ENCODE data around the gene PDE11A.

DNA sequence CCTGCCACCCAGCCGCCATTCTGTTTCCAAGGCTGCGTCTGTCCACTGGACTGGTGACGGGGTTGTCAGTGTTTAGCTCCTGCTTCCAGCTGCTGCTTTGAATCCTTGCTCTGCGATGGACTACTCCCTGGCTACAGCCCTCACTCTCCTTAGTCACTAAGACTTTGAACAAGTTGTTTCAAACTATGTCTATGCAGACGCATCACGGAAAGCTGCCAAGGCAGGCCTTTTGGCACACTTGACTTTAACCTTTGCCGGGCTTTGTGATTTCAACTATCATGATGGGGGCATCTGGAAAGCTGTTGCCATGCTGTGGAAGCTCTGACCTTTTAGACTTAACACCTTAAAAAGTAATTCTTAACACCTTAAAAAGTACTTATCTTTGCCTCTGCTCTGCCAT lies 54.4 kb downstream of the PDE11A start:
- TF ChIP-seq POLR2A (IDR thresholded peaks at IDR 0.05; ENCODE audit: low read depth, low read length) (no peak), POLR2AphosphoS5 (IDR thresholded peaks at IDR 0.05; ENCODE audit: low read depth, low read length) (no peak), TAF1 (IDR thresholded peaks at IDR 0.05; ENCODE audit: borderline replicate concordance, low read depth, low read length) (no peak)

Data from GM12892 (cell line).